Measurements from ENCODE around the gene MS4A10.

Gene MS4A10

DNA sequence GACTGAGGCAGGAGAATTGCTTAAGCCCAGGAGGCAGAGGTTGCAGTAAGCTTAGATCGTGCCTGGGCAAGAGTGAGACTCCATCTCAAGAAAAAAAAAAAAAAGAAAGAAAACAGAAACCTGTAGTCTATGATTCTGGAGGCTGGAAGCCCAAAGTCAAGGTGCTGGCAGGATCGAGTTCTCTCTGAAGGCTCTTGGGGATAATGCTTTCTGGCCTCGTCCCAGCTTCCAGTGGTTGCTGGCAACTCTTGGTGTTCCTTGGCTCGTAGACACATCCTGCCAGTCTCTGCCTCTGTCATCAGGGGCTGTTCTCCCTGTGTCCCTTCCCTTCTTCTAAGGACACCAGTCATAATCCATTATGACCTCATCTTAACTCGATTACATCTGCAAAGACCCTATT, 40.0 kb downstream of the MS4A10 start:
- DNase-seq (ENCODE audit: low spot score) = no peak

DNA sequence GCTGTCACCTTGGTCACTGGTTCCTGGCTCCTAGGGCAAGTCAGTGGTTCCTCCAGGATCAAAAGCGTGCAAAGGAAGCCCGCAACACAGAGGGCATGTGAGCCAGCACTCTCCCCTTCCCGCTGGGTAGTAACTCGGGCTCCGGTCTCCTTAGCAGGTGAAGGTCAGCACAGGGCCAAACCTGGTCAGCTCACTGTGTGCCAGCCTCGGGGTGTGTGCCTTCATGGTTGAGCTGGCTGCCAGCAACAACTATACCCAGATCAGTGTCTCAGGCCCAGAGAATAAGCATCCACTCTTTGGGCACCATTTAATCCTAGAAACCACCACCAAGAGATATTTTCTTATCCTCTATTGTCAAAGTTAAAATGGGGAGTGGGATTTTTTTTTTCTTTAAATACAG, 40.7 kb downstream of the MS4A10 start:
- no peak for DNase-seq (ENCODE audit: low spot score)

DNA sequence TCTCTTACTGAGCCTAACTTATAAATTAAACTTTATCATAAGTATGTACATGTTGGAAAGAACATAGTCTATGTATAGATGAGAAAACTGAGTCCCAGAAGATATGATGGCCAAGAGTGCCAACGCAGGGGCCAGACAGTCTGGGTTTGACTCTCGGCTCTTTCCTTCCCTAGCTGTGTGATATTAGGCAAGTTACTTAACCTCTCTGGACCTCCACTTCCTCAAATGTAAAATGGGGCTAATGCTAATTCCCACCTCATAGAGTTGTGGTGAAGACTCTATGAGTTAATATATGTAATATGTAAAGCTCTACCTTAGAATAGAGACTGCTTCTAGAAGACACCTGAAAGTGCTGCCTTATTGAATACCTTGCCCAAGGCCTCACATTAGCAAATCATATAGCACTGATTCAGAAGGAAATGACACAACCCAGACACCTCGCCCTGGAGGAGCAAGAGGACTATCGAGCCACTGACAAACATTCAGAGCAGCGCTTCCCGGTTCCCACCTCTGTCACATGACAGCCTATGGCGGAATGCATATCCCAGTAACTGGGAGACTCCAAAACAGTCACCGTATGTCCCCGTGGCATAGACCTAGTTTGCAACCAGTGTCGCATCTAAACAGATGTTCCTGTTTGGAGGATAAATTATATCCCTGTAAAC, 45.5 kb downstream of the MS4A10 start:
- DNase-seq (ENCODE audit: low spot score) = no peak

DNA sequence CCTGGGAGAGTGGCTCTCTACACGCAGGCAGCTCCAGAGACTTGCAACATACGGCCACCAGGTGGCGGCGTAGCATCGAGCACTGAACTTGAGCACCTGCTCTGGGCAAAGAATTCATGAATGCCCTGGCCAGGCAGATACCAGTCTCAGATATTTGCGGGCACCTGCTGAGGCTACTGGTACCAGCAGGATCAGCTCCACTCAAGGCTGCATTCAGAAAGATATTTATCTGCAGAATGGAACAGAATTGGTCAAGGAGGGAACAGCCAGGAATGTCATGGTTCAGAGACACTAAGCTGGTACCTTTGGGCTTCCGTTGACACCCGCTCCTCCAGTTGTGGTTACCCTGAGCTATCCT, 46.0 kb downstream of the MS4A10 start:
- DNase-seq (ENCODE audit: low spot score) = peak; percentile 97

DNA sequence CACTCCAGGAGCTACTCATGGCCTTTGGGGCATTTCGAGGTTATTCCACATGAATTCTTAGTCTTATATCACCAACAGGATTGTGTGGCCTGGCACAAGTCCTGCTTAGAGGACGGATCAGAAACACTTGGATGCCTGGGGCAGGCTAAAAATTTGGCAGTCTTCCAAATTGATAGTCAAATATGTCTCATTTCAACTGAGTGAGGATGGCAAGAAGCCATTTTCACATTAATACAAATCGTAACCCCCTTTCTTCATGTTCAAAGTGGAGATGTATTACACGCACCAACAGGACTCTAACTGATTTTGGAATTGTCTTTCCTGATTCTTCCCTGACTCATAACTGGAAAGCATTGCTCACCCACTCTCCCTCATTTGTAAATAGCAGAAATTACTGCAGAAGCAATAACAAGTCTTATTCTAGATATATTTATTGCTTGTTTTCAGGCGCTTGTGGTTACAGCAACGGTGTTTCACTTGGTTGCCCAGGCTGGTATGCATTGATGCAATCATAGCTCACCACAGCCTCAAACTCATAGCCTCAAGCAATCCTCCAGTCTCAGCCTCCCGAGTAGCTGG, 46.5 kb downstream of the MS4A10 start:
- no peak for DNase-seq (ENCODE audit: low spot score)

DNA sequence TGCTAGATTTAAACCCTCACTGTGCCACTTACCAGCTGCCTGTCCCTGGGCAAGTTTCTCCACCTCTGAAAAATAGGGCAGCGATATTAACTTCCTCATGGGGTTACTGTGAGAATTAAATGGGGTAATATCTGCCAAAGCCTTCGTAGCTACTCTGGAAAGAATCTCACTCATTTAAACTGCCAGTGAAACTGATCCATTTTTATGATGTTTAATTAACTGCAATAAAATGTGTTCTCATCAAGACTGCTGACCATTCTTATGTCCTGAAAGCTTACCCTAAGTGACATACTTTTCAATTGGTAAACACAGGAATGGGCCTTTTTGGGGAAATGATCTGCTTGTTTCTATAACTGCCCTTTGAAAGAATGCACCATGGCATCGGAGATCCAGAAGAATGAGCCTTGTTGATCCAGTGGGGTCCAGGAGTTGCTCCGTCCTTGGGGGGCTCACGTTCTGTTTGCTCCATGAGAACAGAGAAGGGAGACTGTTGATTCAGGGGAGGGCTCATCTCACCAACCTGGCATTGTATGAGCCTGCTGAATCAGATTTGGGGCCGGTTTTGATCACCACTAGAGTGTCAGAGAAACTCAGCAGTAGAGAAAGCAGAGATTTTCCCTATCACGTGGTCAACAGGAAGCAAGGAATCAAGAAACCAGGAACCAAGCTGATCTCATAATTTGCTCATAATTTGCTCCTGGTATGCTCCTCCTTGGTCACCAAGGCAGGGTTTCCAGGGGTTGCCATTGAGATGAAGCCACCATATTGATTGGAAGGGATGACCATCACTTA, 49.8 kb downstream of the MS4A10 start:
- no peak for DNase-seq (ENCODE audit: low spot score)

DNA sequence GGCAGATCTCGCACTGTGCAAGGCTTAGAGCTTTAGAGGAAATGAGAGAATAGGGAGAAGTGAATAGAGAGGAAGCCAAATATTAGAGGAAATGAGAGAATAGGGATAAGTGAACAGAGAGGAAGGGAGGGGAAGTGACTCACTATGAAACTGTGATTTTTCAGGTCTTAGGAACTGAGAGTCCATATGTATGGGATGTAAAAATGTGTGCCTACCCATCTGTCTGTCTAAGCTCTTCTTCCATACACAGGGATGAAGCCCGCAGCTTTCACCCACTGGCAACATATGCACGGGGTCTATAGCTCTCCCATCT, 50.4 kb downstream of the MS4A10 start:
- DNase-seq (ENCODE audit: low spot score) = no peak

DNA sequence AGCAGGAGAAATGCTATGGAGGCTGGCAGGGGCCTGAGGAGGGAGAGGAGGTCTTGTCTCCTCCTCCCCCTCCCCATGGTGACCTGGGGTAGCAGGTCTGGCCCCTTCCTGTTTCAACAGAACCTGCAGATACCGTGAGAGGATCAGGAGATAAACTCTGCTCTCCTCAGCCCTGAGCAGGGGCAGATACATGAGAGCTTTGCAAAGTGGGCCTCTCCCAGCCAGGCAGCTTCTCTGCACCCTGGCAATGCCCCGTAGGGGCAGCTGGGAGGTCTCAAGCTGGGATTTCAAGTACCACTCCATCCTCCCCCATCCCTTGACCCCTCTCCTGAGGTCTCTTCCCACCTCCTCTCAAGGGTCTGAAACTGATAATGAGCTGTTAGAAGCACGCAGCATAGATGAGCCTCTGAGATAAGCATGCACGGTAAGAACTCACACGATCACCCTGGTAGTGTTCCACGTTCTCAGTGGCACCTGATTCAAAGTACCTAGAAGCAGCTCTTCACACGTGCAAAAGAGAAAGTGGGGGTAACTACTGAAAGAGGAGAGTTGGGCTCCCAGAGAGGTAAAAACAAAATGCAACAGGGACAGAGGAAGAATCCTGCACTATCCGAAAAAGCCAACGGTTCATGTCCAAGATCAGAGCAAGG, 51.9 kb downstream of the MS4A10 start:
- DNase-seq (ENCODE audit: low spot score) = no peak

DNA sequence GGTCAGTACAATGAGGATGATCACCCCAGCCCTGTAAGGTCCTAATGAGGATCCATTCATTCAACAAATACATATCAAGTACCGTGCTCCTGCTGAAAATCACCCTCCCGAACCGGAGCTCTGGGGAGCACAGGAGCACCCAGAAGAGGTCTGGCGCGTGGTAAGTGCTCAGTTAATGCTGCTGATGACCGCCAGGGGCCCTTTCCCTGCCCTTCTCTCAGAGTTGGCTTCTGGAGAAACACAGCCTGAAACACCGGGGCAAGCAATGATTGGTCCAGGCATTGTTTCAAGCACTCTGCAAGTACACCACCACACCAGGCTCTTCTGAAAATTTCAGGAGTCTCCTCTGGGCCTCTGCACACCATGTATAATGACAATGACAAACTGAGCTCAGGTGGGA, 53.0 kb downstream of the MS4A10 start:
- peak; percentile 96 for DNase-seq (ENCODE audit: low spot score)

DNA sequence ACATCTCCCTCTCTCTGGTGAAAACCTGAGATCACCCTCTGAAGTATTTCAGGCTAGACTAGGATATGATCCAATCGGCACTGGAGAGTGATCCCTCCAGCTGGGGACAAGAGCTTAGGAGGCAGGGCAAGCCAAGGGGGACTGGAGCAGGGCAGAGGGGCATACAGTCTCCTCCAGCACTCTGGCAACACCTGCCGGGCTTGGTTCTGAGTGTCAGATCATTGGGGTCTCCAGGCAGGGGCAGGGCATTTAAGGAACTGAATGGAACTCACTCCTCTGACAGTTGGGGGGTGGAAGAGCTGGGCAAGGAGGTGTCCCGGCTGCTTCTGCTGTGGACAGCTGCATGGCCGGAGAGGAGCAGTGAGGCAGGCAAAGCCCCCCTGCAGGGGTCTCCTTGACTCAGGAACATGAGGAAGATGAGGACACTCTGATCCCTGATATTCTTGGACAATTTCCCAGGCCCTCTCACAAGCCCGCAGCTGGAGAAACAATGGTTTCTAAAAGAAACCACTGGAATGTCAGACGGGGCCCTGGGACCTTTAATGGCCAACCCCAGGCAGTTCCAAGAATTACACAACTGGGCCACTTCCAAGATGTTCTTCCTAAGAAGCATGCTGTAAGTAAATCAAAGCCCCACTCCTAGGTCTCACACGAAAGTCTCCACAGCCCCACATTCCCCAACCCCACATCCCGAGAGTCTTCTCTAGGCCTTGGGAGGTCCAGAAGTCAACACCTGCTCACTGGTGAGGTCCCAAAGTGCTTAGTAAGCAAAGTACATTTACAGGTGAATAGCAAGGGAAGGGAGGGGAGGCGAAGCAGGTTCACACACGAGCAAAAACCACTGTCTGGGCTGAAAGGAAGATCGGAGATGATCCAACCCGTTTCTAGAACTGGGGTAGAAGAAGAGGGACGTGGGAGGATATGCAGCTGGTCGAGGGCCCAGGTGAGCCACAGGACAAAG, 55.6 kb downstream of the MS4A10 start:
- no peak for DNase-seq (ENCODE audit: low spot score)

DNA sequence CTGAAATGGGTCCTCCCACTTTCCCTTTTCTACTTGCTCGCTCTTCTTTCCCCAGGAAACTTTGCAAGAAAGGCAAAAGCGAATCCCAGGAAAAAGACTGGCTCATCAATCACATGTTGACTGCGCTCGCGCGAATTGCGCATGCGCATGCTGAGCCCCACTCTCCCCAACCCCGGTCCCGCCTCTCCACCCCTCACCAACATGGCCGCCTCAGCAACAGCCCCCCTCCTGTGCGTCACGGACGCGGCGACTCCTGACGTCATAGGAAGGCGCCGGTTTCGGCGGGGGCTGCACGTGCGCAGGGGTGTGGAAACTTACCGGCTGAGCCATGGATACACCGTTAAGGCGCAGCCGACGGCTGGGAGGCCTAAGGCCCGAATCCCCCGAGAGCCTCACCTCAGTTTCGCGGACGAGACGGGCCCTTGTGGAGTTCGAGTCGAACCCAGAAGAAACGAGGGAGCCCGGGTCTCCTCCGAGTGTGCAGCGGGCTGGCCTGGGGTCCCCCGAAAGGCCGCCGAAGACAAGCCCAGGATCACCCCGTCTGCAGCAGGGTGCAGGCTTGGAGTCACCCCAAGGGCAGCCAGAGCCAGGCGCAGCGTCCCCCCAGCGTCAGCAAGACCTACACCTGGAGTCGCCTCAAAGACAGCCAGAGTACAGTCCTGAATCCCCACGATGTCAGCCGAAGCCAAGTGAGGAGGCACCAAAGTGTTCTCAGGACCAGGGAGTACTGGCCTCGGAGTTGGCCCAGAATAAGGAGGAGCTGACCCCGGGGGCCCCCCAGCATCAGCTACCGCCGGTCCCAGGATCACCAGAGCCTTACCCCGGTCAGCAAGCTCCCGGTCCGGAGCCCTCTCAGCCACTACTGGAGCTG, 56.9 kb downstream of the MS4A10 start, which contains the start of gene CCDC86:
Gene CCDC86, plus strand, starts transcription at position 317 of the 871 bp plus-strand sequence. Its CDS starts 12 bp downstream, at position 329.
- DNase-seq (ENCODE audit: low spot score) = peak; percentile 100

DNA sequence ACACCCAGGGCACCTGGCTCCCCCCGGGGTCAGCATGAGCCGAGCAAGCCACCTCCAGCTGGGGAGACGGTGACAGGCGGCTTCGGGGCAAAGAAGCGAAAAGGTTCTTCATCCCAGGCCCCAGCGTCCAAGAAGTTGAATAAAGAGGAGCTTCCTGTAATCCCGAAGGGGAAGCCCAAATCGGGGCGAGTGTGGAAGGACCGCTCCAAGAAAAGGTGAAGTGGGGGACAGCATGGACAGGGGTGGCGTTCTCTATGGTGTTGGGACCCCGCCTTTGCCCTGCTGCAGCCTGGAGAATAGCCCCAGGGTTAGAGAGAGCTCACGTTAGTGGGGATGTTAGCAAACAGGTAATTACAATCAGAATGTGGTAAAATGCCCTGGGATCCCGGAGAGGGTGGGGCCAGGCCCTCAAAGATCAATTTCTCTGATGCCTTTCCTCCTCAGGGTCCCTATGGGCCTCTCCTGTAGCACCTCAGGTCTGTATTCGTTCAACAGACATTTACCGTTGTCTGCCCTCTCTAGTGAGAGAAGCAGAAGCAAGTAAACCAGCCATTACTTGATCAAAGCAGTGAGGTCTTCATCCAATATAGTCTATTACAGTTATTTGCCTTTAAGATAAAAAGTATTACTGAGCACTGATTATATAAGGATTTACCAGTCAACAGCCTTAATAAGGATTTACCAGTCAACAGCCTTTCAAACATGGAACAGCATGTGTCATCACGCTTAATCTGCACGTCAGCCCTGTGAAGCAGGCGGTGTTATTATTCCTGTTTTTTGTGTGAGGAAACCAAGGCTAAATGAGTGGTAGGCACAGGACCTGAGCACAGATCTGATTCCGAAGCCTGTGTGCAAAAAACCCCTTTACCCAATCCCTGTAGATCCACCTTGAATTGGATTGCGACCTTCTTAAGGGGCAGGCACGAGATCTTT, 57.8 kb downstream of the MS4A10 start:
- no peak for DNase-seq (ENCODE audit: low spot score)

DNA sequence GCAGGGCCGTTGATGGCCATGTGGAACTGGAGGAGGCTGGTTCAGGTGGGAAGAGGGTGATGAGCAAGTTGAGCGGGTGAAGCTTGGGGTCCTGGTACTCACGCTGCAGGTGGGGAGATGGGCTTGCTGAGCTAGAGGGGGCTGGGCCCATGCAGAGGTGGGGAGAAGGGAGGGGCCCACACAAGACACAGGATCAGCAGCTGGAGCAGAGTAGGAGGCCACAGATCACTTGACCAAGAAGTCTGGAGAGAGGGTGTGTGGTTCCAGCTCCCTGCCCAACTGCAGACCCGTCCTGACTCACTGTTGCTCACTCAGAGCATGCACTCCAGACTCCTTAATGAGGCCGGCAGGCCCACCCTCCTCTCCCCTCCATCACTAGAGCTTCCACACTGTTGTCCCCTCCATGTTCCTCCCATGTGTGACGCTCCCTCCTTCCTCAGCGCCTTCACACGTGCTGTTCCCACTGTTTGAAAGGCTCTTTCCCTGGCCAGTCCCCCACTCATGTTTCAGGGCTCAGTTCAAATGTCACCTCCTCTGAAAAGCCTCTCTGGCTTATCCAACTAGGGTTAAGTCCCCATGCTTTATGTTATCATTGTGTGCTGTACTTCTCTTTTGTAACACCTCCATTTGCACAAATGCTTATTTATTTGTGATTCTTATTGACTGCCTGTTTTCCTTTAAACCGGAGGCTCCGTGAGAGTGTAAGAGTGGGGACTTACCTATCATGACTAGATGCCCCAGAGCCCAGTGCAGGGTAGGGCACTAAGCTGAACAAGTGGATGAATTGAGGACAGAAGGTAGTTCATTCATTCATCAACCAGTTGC, 59.1 kb downstream of the MS4A10 start:
- no peak for DNase-seq (ENCODE audit: low spot score)

DNA sequence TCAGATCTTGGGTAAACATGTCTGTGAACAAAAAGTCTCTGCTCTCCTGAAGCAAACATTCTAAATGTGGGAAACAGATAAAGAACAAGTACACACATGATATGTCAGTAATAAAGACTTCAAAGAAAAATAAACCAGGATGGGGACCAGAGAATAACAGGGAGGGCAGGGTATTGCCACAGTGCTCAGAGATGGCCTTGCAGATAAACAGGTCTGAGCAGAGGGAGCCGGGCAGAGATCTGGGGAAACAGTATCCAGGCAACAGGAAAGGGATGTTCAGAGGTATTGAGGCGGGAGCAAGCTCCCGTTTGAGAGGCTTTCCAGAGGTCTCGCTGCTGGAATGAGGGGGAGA, 59.7 kb downstream of the MS4A10 start:
- peak; percentile 74 for DNase-seq (ENCODE audit: low spot score)

DNA sequence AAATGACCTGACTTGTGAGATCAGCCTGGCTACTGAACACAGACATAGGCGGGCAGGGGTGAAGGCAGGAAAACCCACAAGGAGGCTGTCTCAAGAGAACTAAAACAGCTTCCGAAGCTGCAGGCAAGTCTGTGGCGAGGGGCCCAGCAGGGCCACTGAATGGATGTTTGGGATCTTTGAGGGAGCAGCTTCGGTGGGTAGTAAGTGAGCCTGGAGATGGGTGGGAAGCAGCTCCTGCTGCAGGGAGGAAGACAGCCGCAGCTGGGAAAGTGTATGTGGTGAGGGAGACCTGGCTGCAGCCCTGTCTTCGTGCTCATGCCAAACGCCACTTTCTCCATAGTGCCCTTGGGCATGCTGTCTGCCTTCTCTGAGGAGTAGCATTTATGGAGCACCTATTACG, 60.2 kb downstream of the MS4A10 start:
- DNase-seq (ENCODE audit: low spot score) = no peak

DNA sequence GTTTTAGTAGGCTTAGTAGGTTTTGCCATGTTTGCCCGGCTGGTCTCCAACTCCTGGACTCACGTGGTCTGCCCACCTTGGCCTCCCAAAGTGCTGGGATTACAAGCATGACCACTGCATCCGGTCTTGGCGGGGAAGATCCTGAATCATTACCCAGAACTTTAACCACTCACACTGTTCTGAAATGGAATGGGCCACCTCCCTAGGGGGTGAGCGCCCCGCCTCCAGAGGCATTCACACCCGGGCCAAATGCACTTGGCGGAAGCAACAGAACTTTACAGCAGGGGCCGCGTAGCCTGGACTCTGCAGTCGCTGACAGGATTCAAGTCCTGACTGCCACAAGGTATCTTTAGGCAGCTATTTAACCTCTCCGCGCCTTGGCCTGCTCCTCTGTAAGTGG, 62.1 kb downstream of the MS4A10 start:
- no peak for DNase-seq (ENCODE audit: low spot score)

DNA sequence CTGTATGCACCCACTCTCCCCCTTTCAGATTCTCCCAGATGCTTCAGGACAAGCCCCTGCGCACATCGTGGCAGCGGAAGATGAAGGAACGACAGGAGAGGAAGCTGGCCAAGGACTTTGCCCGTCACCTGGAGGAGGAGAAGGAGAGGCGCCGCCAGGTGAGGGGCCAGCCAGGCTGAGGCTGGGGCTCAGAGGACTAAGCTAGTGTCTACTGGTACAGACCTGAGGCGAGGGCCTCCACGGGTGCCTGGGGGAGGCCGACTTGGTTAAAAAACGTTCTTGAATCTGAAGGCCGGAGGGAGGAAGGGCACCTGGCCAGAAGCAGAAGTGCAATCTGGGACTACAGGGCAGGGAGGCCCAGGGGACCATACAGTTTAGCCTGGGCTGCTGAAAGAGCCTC, 62.8 kb downstream of the MS4A10 start:
- DNase-seq (ENCODE audit: low spot score) = no peak

DNA sequence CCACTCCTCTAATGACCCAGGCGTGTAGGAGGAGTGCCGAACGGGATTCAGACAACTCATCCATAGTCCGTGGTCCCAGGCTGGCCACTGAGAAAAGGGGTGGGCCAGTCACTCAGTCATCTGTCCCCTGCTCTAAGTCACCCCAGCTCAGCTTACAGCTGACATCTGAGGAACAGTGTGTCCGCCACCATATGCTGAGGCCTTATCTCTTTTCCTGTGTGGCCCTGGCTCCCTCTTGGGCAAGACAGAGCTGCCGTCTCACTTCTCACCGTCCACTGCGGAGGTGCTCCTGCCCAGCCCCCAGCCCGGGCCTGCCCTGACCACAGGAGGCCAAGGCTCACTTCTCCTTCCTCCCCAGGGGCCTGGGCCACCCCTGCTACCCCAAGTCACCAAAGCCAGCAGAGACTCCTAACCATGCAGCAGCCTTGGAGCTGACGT, 63.6 kb downstream of the MS4A10 start:
- DNase-seq (ENCODE audit: low spot score) = no peak

Measured in HuH-7 (cell line).